Activated CD4-positive, alpha-beta T cell treated with anti-CD3 and anti-CD28 coated beads for 48 hours (primary cell): Measurements from ENCODE around the gene NEFH.
"Not testable (repeated sequence)": the region's sequence is repeated elsewhere in the genome, so short reads cannot be mapped to it uniquely, and the experiment has no call there.

Experiments
- DNase-seq: peaks from one replicate; pipeline ENCODE4 v3.0.0-alpha.2; 2020

Gene NEFH

GRCh38 chr22:29479417-29480261, at the start of gene NEFH:
NEFH (plus strand) TSS chr22:29480218; CDS start chr22:29480263, 45 bp downstream.
- no peak for DNase-seq

GRCh38 chr22:29431986-29432385, 48.0 kb upstream of the NEFH start:
- no peak for DNase-seq

GRCh38 chr22:29433856-29434255, 46.2 kb upstream of the NEFH start:
- no peak for DNase-seq

- DNase-seq: no peak
Observed at GRCh38 chr22:29434288-29434687, 45.7 kb upstream of the NEFH start.

- DNase-seq: no peak
Observed at GRCh38 chr22:29435236-29436136, 44.5 kb upstream of the NEFH start.

GRCh38 chr22:29438283-29438682, 41.7 kb upstream of the NEFH start, which contains the start of gene RFPL1:
RFPL1 (plus strand) TSS chr22:29438583.
- DNase-seq: not testable (repeated sequence)

- no peak for DNase-seq
Observed at GRCh38 chr22:29442976-29443375, 37.0 kb upstream of the NEFH start.

GRCh38 chr22:29443452-29443851, 36.6 kb upstream of the NEFH start:
- no peak for DNase-seq

- DNase-seq: no peak
Observed at GRCh38 chr22:29443861-29444792, 35.9 kb upstream of the NEFH start.

- no peak for DNase-seq
Observed at GRCh38 chr22:29445508-29445907, 34.5 kb upstream of the NEFH start.

GRCh38 chr22:29447906-29448305, 32.1 kb upstream of the NEFH start:
- DNase-seq: no peak

GRCh38 chr22:29449296-29449875, 30.6 kb upstream of the NEFH start:
- DNase-seq: no peak

- no peak for DNase-seq
Observed at GRCh38 chr22:29450222-29450621, 29.8 kb upstream of the NEFH start.

GRCh38 chr22:29451863-29452262, 28.2 kb upstream of the NEFH start:
- no peak for DNase-seq

- no peak for DNase-seq
Observed at GRCh38 chr22:29454276-29454675, 25.7 kb upstream of the NEFH start.

DNA sequence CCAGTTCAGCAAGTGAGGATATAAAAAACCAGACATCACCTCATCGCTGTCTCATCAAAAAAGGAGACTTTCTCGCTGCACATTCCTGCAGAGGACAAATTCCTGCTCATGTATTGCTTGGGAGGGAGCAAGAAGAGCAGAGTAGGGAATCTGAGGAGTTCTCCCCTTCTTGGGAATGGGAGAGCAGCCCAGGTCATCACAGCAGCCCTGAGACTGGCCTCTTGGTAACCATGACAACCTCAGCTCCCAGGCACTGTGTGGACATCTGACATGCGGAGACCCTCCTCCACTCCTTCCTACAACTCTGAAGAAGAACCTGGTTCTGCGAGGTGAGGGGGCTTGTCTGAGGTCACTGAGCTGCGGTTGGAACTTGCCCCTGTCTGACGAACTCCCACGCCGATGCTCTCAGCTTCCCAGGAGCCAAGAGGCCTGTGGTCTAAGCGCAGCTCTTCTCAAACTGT, 23.8 kb upstream of the NEFH start:
- DNase-seq: no peak

DNA sequence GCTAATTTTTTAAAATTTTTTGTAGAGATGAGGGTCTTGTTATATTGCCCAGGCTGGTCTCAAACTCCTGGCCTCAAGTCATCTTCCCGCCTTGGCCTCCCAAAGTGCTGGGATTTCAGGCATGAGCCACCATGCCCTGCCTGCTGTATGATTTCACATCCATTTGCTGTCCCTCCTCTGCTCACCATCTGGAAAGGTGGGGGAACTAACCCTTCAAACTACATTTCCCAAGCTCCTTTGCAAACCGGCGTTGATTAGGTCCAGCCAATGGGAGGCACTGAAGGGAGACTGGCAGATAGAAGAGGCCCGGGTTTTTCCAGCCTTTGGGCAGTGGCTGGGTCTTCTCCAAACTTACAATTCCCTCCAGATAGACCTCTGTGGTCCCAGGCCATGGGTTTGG, 22.3 kb upstream of the NEFH start:
- DNase-seq: peak; percentile 40

DNA sequence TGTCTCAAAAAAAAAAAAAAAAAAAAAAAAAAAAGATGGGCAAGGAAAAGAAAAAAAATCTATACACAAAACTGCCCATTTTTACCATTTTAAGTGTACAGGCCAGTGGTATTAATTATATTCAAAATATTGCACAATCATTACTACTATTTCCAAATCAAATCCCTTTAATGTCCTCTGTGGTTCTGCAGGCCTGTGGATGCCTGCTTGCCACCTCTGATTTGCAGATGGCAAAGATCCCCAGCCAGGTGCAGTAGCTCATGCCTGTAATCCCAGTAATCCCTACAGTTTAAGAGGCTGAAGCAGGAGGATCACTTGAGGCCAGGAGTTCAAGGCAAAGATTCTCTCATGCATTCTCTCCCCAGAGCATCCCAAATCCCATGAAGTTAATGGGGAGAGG, 21.5 kb upstream of the NEFH start:
- DNase-seq: no peak

- DNase-seq: no peak
Observed at GRCh38 chr22:29459773-29460172, 20.2 kb upstream of the NEFH start.

DNA sequence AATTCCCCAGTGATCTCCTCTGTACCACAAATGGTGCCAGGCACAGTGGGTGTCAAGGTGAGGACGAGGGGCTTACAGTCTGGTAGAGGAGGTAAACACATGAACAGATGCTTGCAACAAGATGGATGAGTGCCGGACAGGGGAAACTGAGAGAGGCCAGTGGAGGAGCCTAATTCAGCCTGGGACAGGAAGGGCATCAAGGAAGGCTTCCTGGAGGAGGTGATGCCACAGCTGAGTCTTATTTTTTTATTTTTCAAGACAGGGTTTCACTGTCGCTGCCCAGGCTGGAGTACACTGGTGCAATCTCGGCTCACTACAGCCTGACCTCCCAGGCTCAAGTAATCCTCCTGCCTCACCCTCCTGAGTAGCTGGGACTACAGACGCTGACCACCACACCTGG, 18.8 kb upstream of the NEFH start:
- DNase-seq: no peak

DNA sequence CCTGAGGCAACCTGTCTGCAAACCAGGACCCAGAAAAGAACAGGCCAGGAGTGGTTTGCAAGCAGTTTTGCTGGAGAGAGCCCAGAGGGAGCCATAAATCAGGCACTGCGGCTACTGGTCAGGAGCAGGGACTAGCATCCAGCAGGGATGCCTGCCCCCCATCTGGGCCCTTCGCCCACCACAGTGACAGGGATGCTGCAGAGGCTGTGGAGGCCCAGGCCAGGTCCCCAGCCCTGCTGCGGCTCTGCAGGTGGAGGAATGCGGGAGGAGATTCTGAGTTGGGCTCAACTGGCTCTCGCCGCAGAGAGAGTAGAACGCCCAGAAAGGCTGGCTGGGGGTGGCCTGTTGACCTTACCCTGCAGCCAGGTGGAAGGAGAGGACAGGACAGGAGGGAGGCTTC, 16.4 kb upstream of the NEFH start:
- DNase-seq: no peak

DNA sequence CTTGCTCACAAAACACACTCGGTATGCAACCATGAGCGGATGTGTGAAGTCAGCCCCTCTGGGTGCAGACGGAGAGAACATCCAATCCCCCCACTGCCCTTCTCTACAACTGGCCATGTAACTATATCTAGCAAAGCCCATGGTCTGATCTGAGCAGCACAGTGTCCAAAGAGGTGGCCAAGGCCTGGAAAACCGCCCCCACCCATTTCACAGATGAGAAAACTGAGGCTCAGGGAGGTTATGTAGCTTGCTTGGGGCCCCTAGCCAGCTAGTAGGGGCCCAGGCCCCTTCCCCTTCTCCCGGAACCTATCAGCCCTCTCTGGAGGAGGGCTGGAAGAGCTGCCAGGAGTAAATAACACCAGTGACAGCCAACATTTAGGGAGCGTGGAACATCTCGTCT, 15.4 kb upstream of the NEFH start:
- no peak for DNase-seq
